GM21619 (cell line): ENCODE data around the gene CACNA1A.

Experiments used
- ATAC-seq: cut with Tn5 transposase; IDR thresholded peaks from one replicate; pipeline ENCODE4 v1.9.1; 2021; ENCODE audit not compliant: unreplicated experiment

CACNA1A gene

DNA sequence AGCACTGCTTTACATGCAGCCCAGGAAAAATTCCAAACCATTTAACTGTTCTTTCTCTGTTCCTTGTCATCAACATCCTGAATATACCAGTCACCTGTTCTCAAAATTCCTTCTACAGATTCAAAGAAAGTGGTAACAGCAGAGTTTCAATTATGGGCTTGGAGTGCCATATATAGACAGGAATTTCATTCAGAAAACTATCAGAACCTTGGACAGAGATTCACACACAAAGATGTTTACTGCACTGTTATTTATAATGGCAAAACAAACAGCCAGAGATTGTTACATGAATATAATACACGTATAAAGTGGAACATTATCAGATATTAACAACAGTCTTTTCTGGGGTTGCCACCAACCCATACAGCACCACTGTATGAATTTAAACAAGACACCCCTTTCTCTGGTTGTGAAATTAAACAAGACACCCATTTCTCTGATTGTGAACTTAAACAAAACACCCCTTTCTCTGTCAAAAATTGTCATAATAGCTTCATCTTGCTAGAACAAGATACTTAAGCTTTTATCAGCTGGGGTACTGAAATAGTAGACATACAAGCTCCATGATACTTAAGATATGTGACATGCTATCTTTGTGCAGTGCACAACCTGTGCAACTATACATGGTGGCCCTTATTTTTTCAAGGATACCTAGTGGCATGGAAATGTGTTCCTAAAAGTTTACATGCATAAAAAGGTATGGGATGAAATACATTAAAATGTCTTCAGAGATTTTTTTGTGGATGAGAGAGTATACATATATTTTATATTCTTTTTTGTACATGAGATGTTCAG, 12.6 kb downstream of the CACNA1A start:
- ATAC-seq, result no peak

DNA sequence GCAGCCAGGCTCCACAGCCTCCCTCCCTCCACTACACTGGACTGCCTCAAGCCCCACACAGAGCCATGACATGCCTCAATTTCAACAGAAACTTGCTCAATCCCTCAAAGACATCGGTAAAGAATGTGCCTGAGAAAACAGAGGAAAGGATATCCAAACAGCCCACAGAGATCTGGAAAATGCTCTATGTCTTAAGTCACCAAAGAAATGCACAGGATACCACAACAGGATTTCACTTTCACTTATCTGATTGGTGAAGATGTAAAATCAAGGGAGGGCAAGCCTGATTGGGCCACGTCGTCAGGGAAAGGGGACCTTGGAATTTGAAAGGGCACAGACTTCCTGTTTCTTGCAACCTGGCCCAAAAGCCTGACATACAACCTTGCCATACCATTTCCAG, 14.2 kb downstream of the CACNA1A start:
- no peak for ATAC-seq

DNA sequence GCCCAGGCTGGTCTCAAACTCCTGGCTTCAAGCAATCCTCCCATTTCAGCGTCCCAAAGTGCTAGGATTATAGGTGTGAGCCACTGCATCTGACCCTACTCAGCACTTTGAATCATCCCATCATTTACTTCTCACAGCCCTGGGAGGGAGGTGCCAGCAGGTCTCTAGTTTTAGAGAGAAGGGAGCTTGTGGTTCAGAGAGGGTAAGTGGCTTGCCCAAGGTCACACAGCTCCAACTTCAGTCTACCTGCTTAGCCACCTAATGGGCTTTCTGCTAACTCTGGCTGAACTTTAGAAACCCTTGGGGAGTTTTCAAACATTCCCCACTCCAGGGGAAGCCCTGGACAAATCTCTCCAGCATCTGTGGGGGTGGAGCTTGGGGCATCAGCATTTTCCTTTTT, 18.3 kb downstream of the CACNA1A start:
- ATAC-seq, result no peak

DNA sequence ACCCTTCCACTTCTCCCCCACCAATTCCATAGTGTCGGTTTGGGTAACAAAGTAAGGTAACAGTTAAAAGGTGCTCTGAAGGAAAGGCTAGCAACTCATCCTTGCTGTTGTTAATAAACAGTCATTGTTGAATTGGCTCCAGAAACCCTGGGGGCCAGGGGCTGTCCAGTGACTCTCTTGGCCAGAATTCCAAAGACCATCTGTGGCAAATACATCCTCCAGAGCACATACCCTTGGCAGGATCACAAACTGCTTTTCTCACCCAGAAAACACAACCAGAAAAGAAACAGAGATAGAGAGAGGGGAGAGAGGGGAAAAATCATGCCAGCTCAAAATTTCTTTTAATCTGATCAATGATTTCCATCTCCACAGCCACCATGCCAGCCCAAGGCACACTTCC, 22.1 kb downstream of the CACNA1A start:
- ATAC-seq, result no peak

- no peak for ATAC-seq
Observed at GRCh38 chr19:13483215-13483614, 23.1 kb downstream of the CACNA1A start.

DNA sequence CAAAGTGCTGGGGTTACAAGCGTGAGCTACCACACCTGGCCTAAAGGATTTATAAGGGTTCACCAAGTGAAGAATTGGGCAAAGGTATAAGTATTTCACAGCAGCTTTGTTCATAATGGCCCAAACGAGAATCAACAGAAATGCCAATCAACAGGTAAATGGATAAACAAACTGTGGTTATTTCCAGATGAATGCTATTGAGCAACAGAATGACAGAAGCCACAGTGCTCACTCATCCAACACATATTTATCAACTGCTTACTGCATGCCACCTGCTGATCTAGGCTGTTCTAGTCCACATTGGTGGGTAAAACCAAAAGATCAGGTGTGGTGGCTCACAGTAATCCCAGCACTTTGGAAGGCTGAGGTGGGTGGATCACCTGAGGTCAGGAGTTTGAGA, 27.7 kb downstream of the CACNA1A start:
- no peak for ATAC-seq

DNA sequence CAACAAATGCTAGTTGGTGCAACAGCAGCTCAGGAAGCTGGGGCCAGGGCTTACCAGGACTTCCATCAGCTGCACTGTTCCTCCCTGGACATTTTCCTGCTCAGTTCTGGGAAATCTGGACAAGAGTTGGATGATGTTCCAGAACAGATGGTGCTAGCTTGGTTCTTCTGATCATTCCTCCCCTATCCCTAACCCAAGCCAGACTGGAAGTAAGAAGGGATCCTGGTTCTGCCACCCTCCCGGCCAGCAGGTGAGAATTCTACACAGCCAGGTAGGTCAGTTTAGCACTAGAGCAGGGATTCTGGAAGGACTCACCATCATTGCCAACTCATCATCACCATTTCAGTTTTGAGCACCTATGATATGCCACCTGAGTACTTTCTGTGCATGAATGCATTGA, 30.2 kb downstream of the CACNA1A start:
- no peak for ATAC-seq

- ATAC-seq, result no peak
Observed at GRCh38 chr19:13475044-13475443, 31.2 kb downstream of the CACNA1A start.

- ATAC-seq, result no peak
Observed at GRCh38 chr19:13466697-13467096, 39.6 kb downstream of the CACNA1A start.

- no peak for ATAC-seq
Observed at GRCh38 chr19:13463296-13463695, 43.0 kb downstream of the CACNA1A start.

GRCh38 chr19:13461536-13461935, 44.7 kb downstream of the CACNA1A start:
- ATAC-seq, result no peak

GRCh38 chr19:13460045-13460444, 46.2 kb downstream of the CACNA1A start:
- ATAC-seq, result no peak

DNA sequence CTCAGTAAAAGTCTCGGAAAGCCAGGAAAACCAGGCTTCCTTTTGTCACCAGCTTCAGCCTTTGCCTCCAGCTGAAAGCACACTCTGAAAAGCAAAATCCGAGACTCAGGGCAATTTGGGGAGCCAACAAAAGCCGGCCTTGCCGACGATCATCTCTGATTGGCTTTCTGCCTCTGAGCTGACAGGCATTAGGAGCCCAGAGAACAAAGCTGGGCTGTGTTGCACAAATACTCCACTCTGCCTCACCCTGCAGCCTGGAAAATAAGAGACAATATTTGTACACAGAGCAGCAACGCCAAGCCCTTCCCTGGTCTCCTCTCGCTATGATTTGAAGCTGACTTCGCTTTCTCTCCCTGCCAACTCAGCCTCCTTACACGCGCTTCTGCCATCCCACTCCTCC, 46.9 kb downstream of the CACNA1A start:
- no peak for ATAC-seq

GRCh38 chr19:13451434-13451995, 54.8 kb downstream of the CACNA1A start:
- ATAC-seq, result no peak

GRCh38 chr19:13447978-13448377, 58.3 kb downstream of the CACNA1A start:
- ATAC-seq, result no peak

GRCh38 chr19:13441810-13442512, 64.3 kb downstream of the CACNA1A start:
- no peak for ATAC-seq

DNA sequence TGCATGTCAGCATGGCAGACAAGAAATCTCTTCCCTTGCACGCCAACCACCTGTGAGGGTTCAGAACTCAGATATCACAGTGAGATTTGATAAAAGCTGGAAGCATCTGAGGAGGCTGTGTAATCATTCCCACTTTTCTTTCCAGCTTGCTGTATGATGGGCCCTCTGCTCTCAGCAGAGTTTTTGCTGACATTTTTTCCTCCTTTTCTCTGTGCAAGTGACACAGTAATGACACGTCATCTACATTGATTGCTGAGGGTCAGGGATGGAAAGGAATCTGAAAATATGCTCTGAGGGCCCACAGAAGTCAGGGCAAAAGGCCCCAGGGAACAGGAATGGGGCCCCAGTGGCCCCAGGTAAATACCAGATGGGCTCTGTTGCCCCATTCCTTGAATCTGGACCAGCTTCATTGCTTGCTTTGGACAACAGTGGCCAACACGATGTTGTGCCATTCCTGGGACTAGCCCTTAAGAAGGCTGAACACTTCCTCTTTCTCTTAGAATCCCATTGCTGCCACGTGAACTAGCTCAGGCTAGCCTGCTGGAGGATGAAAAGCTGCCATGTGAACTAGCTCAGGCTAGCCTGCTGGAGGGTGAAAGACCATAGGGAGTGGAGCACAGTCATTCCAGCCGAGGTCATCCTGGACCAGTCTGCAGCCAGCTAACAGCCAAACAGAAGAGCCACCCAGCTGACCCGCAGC, 68.2 kb downstream of the CACNA1A start:
- no peak for ATAC-seq

- no peak for ATAC-seq
Observed at GRCh38 chr19:13436352-13436751, 69.9 kb downstream of the CACNA1A start.

DNA sequence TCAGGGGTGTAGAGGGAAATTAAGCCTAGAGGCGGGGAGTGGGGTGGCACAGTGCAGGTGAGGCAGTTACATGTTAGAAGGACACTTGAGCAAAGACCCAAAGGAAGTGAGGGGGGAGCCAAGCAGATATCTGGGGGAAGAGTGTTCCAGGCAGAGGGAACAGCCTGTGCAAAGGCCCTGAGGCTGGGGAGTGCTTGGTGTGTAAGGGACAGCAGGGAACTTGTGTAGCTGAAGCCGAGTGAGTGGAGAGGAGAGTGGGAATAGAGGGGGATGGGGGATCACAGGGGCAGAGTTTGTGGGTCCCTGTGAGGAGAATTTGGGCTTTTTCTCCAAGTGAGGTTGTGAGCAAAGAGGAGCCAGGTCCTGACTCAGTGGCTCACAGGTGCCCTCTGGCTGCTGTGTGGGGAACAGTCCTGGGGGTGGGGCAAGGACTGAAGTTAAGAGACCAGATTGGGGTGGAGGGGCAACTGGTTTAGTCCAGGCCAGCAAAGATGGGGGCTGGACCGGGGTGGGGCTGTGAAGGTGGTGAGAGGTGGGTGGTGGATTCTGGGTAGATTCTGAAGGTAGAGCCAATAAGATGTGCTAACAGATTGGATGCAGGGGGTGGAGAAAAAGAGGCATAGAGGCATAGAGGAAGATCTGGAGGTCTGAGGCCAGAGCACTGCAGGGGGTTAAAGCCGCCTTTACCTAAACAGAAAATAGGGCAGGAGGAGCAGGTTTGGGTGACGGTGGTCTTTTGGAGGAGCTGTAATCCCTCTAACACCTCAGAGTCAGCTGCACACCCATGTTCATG, 75.3 kb downstream of the CACNA1A start:
- no peak for ATAC-seq

- no peak for ATAC-seq
Observed at GRCh38 chr19:13429563-13429962, 76.7 kb downstream of the CACNA1A start.

DNA sequence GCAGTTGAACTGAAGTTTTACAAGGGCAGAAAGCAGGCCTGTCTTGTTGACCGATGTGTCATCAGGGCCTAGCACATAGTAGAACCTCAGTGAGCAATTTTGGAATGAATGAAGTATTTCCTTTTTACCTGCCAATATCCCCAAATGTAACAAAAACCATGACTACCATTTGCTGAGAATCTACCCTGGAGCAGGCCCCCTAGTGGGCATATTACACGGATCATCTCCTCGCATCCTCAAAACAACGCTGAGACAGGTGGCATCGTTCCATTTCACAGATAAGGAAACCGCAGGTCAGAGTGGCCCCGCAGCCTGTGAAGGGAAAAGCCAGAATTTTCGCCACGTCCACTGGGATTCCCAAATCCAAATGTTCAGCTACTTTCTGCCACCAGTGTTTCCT, 77.9 kb downstream of the CACNA1A start:
- ATAC-seq, result no peak
